ENCODE results near the gene FGGY.
"Not testable (repeated sequence)": the region's sequence is repeated elsewhere in the genome, so short reads cannot be mapped to it uniquely, and the experiment has no call there.

FGGY gene

GRCh38 chr1:59296358-59297256, at the start of gene FGGY:
TSS of gene FGGY (plus strand) at chr1:59297094. CDS start at chr1:59321550, 24,456 bp downstream.
- TF ChIP-seq CTCF (conservative IDR thresholded peaks at IDR 0.05): no peak
- H3K27ac ChIP-seq: peak within 1 kb of the TSS; percentile 86

GRCh38 chr1:59248758-59249157, 48.1 kb upstream of the FGGY start:
- no peak overlapping the region for H3K27ac ChIP-seq
- TF ChIP-seq CTCF (conservative IDR thresholded peaks at IDR 0.05): no peak

- H3K27ac ChIP-seq: no peak overlapping the region
- TF ChIP-seq CTCF (conservative IDR thresholded peaks at IDR 0.05): no peak
Measured at GRCh38 chr1:59249396-59250137, 47.3 kb upstream of the FGGY start.

GRCh38 chr1:59251061-59251460, 45.8 kb upstream of the FGGY start:
- H3K27ac ChIP-seq: not testable (repeated sequence)

GRCh38 chr1:59256429-59256828, 40.5 kb upstream of the FGGY start:
- not testable (repeated sequence) for H3K27ac ChIP-seq

GRCh38 chr1:59258412-59259032, 38.4 kb upstream of the FGGY start:
- TF ChIP-seq CTCF (conservative IDR thresholded peaks at IDR 0.05): no peak
- H3K27ac ChIP-seq: no peak overlapping the region

- no peak overlapping the region for H3K27ac ChIP-seq
- TF ChIP-seq CTCF (conservative IDR thresholded peaks at IDR 0.05): no peak
Measured at GRCh38 chr1:59261537-59261936, 35.4 kb upstream of the FGGY start.

GRCh38 chr1:59262631-59263030, 34.3 kb upstream of the FGGY start:
- TF ChIP-seq CTCF (conservative IDR thresholded peaks at IDR 0.05): no peak
- H3K27ac ChIP-seq: no peak overlapping the region

Measured in VCaP (cell line).